Measurements from ENCODE around the gene MMP20. TPM values are rescaled to one million over a fixed set of nuclear protein-coding genes. Genes with fewer than 3 reads are reported as not detected.

MMP20 gene
- total RNA-seq, 1 donor from 2014 or later: not detected

DNA sequence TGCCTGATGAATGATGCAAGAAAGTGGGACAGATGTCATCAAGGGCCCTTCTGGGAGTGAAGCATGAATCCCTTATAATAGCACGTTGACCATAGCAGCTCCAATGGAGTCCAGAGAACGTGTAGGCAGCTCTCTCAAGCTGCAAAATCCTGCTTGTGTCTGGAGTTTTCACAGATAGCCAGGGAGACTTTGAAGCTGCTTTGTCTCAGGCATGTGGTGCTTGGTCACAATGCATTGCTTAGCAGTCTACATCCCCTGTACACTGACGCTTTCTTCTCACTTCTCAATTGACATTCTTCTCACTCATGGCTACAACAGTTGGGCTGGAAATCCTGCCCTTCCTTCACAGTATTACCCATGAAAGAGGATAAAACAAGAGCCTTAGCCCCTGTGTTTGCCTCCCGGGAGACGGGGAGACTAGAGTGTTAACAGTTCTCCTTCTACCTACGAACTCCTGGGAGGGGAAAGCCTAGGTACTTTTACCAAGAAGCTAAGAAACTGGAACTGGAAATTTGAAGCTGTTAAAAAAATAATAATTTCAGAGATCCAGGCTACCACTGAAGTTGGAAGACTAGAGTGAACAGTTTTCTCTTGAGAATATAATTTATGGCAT, 73.9 kb downstream of the MMP20 start:
- peaks cover 7% of the 10 kb centered on the region for H3K4me1 Mint-ChIP-seq (ENCODE audit: unreplicated experiment)

DNA sequence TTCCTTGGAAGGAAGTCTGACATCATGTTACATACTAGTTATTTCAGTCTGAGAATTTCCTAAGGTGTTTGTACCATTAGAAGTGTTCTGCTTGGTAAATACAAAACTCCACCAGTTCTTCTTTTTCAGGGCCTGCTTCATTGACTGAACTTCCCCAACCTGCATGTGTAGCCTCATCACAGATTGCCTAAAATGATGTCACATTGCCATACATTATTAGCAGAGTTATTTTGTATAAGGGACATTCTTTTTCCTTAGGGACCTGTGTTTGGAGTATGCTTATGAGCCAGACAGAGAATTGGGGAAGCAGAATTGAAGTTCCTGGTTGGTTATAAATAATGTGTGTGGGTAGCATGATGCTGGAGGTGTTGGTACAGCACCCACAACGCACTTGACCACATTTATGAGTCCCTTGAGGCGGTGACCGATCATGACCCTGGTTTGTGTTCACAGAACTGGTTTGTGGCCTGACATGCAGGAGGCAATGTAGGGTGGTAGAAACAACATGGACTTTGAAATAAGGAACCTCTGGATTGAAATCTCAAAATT, 78.1 kb downstream of the MMP20 start:
- no peaks in the 10 kb centered on the region for H3K36me3 Mint-ChIP-seq (ENCODE audit: low read depth, unreplicated experiment)
- peaks cover 4% of the 10 kb centered on the region for H3K4me1 Mint-ChIP-seq (ENCODE audit: unreplicated experiment)
- H3K9me3 Mint-ChIP-seq (ENCODE audit: unreplicated experiment): no peaks in the 10 kb centered on the region
- H3K27ac Mint-ChIP-seq (ENCODE audit: unreplicated experiment): no peak overlapping the region
- no peak for DNase-seq (ENCODE audit: low spot score)
- no peak overlapping the region for H3K4me3 Mint-ChIP-seq (ENCODE audit: unreplicated experiment)
- H3K27me3 Mint-ChIP-seq (ENCODE audit: unreplicated experiment): no peaks in the 10 kb centered on the region
- TF ChIP-seq, protein P1, sequence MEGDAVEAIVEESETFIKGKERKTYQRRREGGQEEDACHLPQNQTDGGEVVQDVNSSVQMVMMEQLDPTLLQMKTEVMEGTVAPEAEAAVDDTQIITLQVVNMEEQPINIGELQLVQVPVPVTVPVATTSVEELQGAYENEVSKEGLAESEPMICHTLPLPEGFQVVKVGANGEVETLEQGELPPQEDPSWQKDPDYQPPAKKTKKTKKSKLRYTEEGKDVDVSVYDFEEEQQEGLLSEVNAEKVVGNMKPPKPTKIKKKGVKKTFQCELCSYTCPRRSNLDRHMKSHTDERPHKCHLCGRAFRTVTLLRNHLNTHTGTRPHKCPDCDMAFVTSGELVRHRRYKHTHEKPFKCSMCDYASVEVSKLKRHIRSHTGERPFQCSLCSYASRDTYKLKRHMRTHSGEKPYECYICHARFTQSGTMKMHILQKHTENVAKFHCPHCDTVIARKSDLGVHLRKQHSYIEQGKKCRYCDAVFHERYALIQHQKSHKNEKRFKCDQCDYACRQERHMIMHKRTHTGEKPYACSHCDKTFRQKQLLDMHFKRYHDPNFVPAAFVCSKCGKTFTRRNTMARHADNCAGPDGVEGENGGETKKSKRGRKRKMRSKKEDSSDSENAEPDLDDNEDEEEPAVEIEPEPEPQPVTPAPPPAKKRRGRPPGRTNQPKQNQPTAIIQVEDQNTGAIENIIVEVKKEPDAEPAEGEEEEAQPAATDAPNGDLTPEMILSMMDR (IDR thresholded peaks at IDR 0.05; ENCODE audit: unreplicated experiment): no peak

More for the DNA sequence above, 73.9 kb downstream of the MMP20 start:
- Mint-ChIP-seq H3K36me3 (ENCODE audit: low read depth, unreplicated experiment) (no peaks in the 10 kb centered on the region), H3K27me3 (ENCODE audit: unreplicated experiment) (no peaks in the 10 kb centered on the region), H3K4me3 (ENCODE audit: unreplicated experiment) (no peak overlapping the region), H3K9me3 (ENCODE audit: unreplicated experiment) (no peaks in the 10 kb centered on the region), H3K27ac (ENCODE audit: unreplicated experiment) (no peak overlapping the region)
- DNase-seq (ENCODE audit: low spot score): no peak
- TF ChIP-seq, protein P1 (IDR thresholded peaks at IDR 0.05; ENCODE audit: unreplicated experiment): no peak

DNA sequence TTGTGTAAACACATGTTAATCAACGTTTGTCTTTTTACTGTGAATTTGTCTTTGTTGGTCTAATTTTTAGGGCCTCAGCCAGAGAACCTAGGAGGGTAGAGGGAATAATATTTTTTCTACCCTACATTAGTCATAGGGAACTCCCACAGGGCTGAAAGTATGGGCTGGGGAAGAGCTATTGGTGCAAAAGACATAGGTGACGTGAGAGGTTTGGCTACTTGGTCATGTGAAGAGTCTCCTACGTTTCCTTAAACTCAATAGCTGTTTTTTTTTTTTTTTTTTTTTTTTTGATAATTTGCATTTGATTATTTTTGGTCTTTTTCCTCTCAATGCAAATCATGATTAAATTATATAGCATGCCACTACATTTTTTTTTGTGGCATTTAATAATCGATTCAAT, 78.7 kb downstream of the MMP20 start:
- no peak for DNase-seq (ENCODE audit: low spot score)
- no peaks in the 10 kb centered on the region for H3K4me1 Mint-ChIP-seq (ENCODE audit: unreplicated experiment)

DNA sequence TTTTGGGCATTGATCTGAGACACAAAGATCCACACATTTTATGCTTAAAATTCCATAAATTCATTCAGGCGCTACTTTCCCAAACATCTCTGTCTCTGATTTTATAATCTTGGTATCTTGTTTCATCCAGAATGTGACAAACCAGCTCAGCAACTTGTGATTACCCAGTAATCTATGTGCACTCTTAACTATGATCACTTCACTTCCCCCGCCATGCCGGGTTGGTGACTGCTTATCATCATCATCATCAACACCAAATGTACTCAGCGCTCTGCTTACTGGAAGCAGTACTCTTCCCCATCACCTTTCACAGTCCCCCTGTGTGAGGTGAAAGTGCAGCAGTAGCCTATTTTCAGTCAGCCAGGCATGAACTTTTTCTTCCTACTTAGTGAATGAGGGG, 79.4 kb downstream of the MMP20 start:
- Mint-ChIP-seq H3K4me1 (ENCODE audit: unreplicated experiment) (no peaks in the 10 kb centered on the region), H3K27me3 (ENCODE audit: unreplicated experiment) (no peaks in the 10 kb centered on the region), H3K36me3 (ENCODE audit: low read depth, unreplicated experiment) (no peaks in the 10 kb centered on the region), H3K9me3 (ENCODE audit: unreplicated experiment) (no peaks in the 10 kb centered on the region), H3K27ac (ENCODE audit: unreplicated experiment) (no peak overlapping the region), H3K4me3 (ENCODE audit: unreplicated experiment) (no peak overlapping the region)
- TF ChIP-seq, protein P1 (IDR thresholded peaks at IDR 0.05; ENCODE audit: unreplicated experiment): no peak
- no peak for DNase-seq (ENCODE audit: low spot score)

More for the DNA sequence above, 78.7 kb downstream of the MMP20 start:
- no peak overlapping the region for H3K4me3 Mint-ChIP-seq (ENCODE audit: unreplicated experiment)
- H3K36me3 Mint-ChIP-seq (ENCODE audit: low read depth, unreplicated experiment): no peaks in the 10 kb centered on the region
- H3K27ac Mint-ChIP-seq (ENCODE audit: unreplicated experiment): no peak overlapping the region
- no peaks in the 10 kb centered on the region for H3K27me3 Mint-ChIP-seq (ENCODE audit: unreplicated experiment)
- no peaks in the 10 kb centered on the region for H3K9me3 Mint-ChIP-seq (ENCODE audit: unreplicated experiment)
- TF ChIP-seq, protein P1 (IDR thresholded peaks at IDR 0.05; ENCODE audit: unreplicated experiment): no peak

DNA sequence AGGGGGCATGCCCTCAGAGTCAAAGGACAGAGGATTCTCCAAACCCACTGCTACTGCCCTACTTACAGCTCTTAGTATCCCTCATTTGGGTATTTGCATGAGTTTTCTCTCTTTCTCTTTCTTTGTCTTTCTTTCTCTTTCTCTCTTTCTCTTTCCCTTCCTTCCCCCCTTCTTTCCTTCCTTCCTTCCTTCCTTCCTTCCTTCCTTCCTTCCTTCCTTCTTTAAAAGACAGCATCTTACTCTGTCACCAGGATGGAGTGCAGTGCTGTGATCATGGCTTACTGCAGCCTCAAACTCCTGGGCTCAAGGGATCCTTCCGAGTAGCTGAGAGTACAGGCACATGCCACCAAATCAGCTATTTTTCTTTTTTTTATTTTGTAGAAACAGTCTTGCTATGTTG, 80.5 kb downstream of the MMP20 start:
- no peaks in the 10 kb centered on the region for H3K9me3 Mint-ChIP-seq (ENCODE audit: unreplicated experiment)
- H3K4me1 Mint-ChIP-seq (ENCODE audit: unreplicated experiment): no peaks in the 10 kb centered on the region
- H3K27ac Mint-ChIP-seq (ENCODE audit: unreplicated experiment): no peak overlapping the region
- H3K4me3 Mint-ChIP-seq (ENCODE audit: unreplicated experiment): no peak overlapping the region
- H3K36me3 Mint-ChIP-seq (ENCODE audit: low read depth, unreplicated experiment): no peaks in the 10 kb centered on the region
- DNase-seq (ENCODE audit: low spot score): no peak
- TF ChIP-seq, protein P1 (IDR thresholded peaks at IDR 0.05; ENCODE audit: unreplicated experiment): no peak
- H3K27me3 Mint-ChIP-seq (ENCODE audit: unreplicated experiment): no peaks in the 10 kb centered on the region

Data from endothelial cell (in vitro differentiated cells).